ENCODE measurements around the gene RNF167.

DNA sequence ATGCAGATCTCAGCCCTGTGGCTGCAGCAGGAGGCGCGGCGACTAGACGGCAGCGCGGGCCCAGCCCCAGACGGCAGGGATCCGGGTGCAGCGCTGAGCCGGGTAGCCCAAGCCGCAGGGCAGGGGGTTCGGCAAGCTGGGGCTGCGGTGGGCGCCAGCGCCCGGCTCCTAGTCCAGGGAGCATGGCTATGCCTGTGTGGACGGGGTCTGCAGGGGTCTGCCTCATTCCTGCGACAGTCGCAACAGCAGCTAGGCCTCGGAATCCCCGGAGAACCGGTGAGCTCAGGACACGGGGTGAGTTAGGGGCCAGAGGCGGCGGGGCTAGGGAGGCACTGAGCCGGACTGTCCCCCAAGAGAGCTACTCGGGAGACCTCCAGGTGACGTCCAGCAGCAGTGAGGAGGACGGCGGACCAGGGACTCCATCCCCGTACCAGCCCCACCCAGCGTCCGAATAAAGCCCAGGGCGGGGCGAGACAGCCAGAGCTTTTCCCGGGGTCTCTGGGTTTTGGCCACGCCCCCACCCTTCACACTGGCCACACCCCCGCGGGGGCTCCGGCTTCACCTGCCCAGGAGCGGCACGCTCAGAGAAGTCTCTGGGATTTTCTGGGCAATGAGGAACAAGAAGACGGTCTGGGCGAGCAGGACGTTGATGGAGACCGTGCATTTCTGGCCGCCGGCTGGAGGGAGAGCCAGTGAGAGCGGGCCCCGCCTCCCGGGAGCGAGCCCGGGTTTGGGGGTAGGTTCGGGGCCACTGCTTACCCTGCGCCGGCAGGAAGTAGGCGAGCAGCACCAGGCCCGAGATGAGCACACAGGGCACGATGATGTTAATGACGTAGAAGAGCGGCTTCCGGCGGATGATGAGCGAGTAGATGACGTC, 39.6 kb upstream of the RNF167 start:
- no peak for TF ChIP-seq EP300 (IDR thresholded peaks at IDR 0.05; ENCODE audit: borderline replicate concordance)
- no peak for TF ChIP-seq EGR1 (IDR thresholded peaks at IDR 0.05)
- TF ChIP-seq, protein P1, sequence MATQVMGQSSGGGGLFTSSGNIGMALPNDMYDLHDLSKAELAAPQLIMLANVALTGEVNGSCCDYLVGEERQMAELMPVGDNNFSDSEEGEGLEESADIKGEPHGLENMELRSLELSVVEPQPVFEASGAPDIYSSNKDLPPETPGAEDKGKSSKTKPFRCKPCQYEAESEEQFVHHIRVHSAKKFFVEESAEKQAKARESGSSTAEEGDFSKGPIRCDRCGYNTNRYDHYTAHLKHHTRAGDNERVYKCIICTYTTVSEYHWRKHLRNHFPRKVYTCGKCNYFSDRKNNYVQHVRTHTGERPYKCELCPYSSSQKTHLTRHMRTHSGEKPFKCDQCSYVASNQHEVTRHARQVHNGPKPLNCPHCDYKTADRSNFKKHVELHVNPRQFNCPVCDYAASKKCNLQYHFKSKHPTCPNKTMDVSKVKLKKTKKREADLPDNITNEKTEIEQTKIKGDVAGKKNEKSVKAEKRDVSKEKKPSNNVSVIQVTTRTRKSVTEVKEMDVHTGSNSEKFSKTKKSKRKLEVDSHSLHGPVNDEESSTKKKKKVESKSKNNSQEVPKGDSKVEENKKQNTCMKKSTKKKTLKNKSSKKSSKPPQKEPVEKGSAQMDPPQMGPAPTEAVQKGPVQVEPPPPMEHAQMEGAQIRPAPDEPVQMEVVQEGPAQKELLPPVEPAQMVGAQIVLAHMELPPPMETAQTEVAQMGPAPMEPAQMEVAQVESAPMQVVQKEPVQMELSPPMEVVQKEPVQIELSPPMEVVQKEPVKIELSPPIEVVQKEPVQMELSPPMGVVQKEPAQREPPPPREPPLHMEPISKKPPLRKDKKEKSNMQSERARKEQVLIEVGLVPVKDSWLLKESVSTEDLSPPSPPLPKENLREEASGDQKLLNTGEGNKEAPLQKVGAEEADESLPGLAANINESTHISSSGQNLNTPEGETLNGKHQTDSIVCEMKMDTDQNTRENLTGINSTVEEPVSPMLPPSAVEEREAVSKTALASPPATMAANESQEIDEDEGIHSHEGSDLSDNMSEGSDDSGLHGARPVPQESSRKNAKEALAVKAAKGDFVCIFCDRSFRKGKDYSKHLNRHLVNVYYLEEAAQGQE (IDR thresholded peaks at IDR 0.05; ENCODE audit: low read depth), result no peak
- TF ChIP-seq TAF1 (IDR thresholded peaks at IDR 0.05; ENCODE audit: low read depth), result no peak
- TF ChIP-seq FOXM1 (IDR thresholded peaks at IDR 0.05; ENCODE audit: borderline replicate concordance, low read depth), result no peak
- no peak for TF ChIP-seq RAD21 (IDR thresholded peaks at IDR 0.05; ENCODE audit: low read depth)
- no peak for TF ChIP-seq YY1 (IDR thresholded peaks at IDR 0.05; ENCODE audit: low read depth)
- no peak for TF ChIP-seq TEAD4 (IDR thresholded peaks at IDR 0.05)
- no peak for TF ChIP-seq NFIC (IDR thresholded peaks at IDR 0.05)
- TF ChIP-seq CEBPB (IDR thresholded peaks at IDR 0.05), result no peak
- TF ChIP-seq, protein P2, sequence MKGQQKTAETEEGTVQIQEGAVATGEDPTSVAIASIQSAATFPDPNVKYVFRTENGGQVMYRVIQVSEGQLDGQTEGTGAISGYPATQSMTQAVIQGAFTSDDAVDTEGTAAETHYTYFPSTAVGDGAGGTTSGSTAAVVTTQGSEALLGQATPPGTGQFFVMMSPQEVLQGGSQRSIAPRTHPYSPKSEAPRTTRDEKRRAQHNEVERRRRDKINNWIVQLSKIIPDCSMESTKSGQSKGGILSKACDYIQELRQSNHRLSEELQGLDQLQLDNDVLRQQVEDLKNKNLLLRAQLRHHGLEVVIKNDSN (IDR thresholded peaks at IDR 0.05), result no peak
- TF ChIP-seq CREB1 (IDR thresholded peaks at IDR 0.05; ENCODE audit: low read depth), result no peak
- TF ChIP-seq, protein P3, sequence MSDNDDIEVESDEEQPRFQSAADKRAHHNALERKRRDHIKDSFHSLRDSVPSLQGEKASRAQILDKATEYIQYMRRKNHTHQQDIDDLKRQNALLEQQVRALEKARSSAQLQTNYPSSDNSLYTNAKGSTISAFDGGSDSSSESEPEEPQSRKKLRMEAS (IDR thresholded peaks at IDR 0.05), result no peak
